ENCODE results near the gene AFF3. TPM values are rescaled to one million over a fixed set of nuclear protein-coding genes. Genes with fewer than 3 reads are reported as not detected.

AFF3 gene
- total RNA-seq, 1 experiment from 2014 or later: 0.05 TPM

GRCh38 chr2:99926986-99927385 lies 215.4 kb downstream of the AFF3 start:
- ChIA-PET POLR2A (no interaction called here), CTCF (no interaction called here)
- no peaks in the 10 kb centered on the region for H3K4me1 ChIP-seq
- Mint-ChIP-seq H3K36me3 (ENCODE audit: insufficient read depth, unreplicated experiment) (no peaks in the 10 kb centered on the region), H3K4me3 (ENCODE audit: unreplicated experiment) (no peak overlapping the region), H3K4me1 (ENCODE audit: low read depth, unreplicated experiment) (no peaks in the 10 kb centered on the region), H3K27ac (ENCODE audit: unreplicated experiment) (no peak overlapping the region), H3K27me3 (ENCODE audit: insufficient read depth, unreplicated experiment) (peaks cover 9% of the 10 kb centered on the region), H3K9me3 (ENCODE audit: unreplicated experiment) (no peaks in the 10 kb centered on the region)
- no TSS peak for BruUV-seq (replicated peaks)
- H3K27me3 ChIP-seq (replicated peaks; ENCODE audit: control insufficient read depth, insufficient read depth, low read length): no peaks in the 10 kb centered on the region
- H3K36me3 ChIP-seq (ENCODE audit: control insufficient read depth, insufficient read depth, low read length): no peaks in the 10 kb centered on the region
- no peak overlapping the region for H3K4me3 ChIP-seq (ENCODE audit: low read depth, low read length)
- TF ChIP-seq, protein P1, sequence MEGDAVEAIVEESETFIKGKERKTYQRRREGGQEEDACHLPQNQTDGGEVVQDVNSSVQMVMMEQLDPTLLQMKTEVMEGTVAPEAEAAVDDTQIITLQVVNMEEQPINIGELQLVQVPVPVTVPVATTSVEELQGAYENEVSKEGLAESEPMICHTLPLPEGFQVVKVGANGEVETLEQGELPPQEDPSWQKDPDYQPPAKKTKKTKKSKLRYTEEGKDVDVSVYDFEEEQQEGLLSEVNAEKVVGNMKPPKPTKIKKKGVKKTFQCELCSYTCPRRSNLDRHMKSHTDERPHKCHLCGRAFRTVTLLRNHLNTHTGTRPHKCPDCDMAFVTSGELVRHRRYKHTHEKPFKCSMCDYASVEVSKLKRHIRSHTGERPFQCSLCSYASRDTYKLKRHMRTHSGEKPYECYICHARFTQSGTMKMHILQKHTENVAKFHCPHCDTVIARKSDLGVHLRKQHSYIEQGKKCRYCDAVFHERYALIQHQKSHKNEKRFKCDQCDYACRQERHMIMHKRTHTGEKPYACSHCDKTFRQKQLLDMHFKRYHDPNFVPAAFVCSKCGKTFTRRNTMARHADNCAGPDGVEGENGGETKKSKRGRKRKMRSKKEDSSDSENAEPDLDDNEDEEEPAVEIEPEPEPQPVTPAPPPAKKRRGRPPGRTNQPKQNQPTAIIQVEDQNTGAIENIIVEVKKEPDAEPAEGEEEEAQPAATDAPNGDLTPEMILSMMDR (IDR thresholded peaks at IDR 0.05; ENCODE audit: insufficient read depth in 1 of 2, low read depth in 1 of 2, low read length in 1 of 2, severe bottlenecking in 1 of 2, unreplicated experiment in 1 of 2): no peak
- DNase-seq: no peak
- no peaks in the 10 kb centered on the region for H3K9me3 ChIP-seq
- intact Hi-C loops (cut with micrococcal nuclease; ENCODE audit: unreplicated experiment): no loop called here

GRCh38 chr2:99925960-99926359 lies 216.4 kb downstream of the AFF3 start:
- Mint-ChIP-seq H3K27ac (ENCODE audit: unreplicated experiment) (no peak overlapping the region), H3K4me1 (ENCODE audit: low read depth, unreplicated experiment) (no peaks in the 10 kb centered on the region), H3K9me3 (ENCODE audit: unreplicated experiment) (no peaks in the 10 kb centered on the region), H3K36me3 (ENCODE audit: insufficient read depth, unreplicated experiment) (no peaks in the 10 kb centered on the region), H3K27me3 (ENCODE audit: insufficient read depth, unreplicated experiment) (peaks cover 9% of the 10 kb centered on the region), H3K4me3 (ENCODE audit: unreplicated experiment) (no peak overlapping the region)
- Histone ChIP-seq H3K27me3 (replicated peaks; ENCODE audit: control insufficient read depth, insufficient read depth, low read length) (no peaks in the 10 kb centered on the region), H3K36me3 (ENCODE audit: control insufficient read depth, insufficient read depth, low read length) (no peaks in the 10 kb centered on the region), H3K4me3 (ENCODE audit: low read depth, low read length) (no peak overlapping the region), H3K4me1 (no peaks in the 10 kb centered on the region), H3K9me3 (no peaks in the 10 kb centered on the region)
- POLR2A ChIA-PET: no interaction called here
- TF ChIP-seq, protein P1 (IDR thresholded peaks at IDR 0.05; ENCODE audit: insufficient read depth in 1 of 2, low read depth in 1 of 2, low read length in 1 of 2, severe bottlenecking in 1 of 2, unreplicated experiment in 1 of 2): no peak
- no peak for DNase-seq
- CTCF ChIA-PET: no interaction called here
- no TSS peak for BruUV-seq (replicated peaks)
- intact Hi-C loops (cut with micrococcal nuclease; ENCODE audit: unreplicated experiment): no loop called here

DNA sequence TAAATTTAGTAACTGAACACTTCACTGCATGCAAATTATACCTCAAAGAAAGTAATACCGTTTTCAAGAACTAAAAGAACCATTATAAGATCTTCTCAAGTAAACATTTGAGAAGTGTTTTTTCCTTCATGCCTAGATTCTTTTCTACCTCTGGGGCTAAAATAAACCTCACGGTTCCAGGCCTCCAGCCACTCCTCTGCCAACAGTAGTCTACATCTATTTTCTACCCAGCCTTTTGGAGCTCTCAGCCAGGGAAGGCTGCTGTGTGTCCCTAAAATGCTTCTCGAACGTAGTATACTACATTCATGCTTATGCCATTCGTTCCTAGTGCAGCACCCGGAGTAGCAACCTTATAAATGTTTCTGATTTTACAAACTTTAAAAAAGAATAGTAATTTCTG lies 219.7 kb downstream of the AFF3 start:
- Histone ChIP-seq H3K27me3 (replicated peaks; ENCODE audit: control insufficient read depth, insufficient read depth, low read length) (no peaks in the 10 kb centered on the region), H3K9me3 (no peaks in the 10 kb centered on the region), H3K36me3 (ENCODE audit: control insufficient read depth, insufficient read depth, low read length) (no peaks in the 10 kb centered on the region), H3K4me1 (no peaks in the 10 kb centered on the region), H3K4me3 (ENCODE audit: low read depth, low read length) (no peak overlapping the region)
- ChIA-PET POLR2A (no interaction called here), CTCF (no interaction called here)
- Mint-ChIP-seq H3K27me3 (ENCODE audit: insufficient read depth, unreplicated experiment) (peaks cover 16% of the 10 kb centered on the region), H3K9me3 (ENCODE audit: unreplicated experiment) (no peaks in the 10 kb centered on the region), H3K27ac (ENCODE audit: unreplicated experiment) (no peak overlapping the region), H3K36me3 (ENCODE audit: insufficient read depth, unreplicated experiment) (no peaks in the 10 kb centered on the region), H3K4me1 (ENCODE audit: low read depth, unreplicated experiment) (no peaks in the 10 kb centered on the region), H3K4me3 (ENCODE audit: unreplicated experiment) (no peak overlapping the region)
- no TSS peak for BruUV-seq (replicated peaks)
- no peak for DNase-seq
- intact Hi-C loops (cut with micrococcal nuclease; ENCODE audit: unreplicated experiment): no loop called here
- TF ChIP-seq, protein P1 (IDR thresholded peaks at IDR 0.05; ENCODE audit: insufficient read depth in 1 of 2, low read depth in 1 of 2, low read length in 1 of 2, severe bottlenecking in 1 of 2, unreplicated experiment in 1 of 2): no peak
